OCI-LY3 (cell line): ENCODE measurements around the gene KLHL41.

Experiments
- CTCF ChIP-seq: fragments of 200-600, 300-600 bp; sonication (generic); IDR thresholded peaks from 2 replicates; pipeline ENCODE4 v1.5.1; 2014; ENCODE audit warnings: antibody characterized with exemption, low read length, low read depth
- EZH2phosphoT487 ChIP-seq: fragments of 200-600 bp; shearing (Covaris generic); IDR thresholded peaks from 2 replicates; pipeline ENCODE4 v1.6.1; 2018; ENCODE audit warnings: antibody characterized with exemption, mixed run types, low read depth

GRCh38 chr2:169486487-169486886 is 23.0 kb upstream of the KLHL41 start:
- TF ChIP-seq CTCF = no peak
- no peak for TF ChIP-seq EZH2phosphoT487
